NT2/D1 (cell line): ENCODE measurements around the gene DCLK1.

Experiments used
- SUZ12 ChIP-seq: IDR thresholded peaks from 2 replicates; pipeline ENCODE4 v1.6.1; 2011; ENCODE audit not compliant: insufficient read length, insufficient read depth; ENCODE audit errors: extremely low read depth
- YY1 ChIP-seq: IDR thresholded peaks from 2 replicates; pipeline ENCODE4 v1.6.1; 2011; ENCODE audit not compliant: insufficient read length, insufficient read depth
- ZNF274 ChIP-seq: IDR thresholded peaks from 2 replicates; pipeline ENCODE4 v1.6.1; 2011; ENCODE audit warnings: mild to moderate bottlenecking, low read depth, low read length

DNA sequence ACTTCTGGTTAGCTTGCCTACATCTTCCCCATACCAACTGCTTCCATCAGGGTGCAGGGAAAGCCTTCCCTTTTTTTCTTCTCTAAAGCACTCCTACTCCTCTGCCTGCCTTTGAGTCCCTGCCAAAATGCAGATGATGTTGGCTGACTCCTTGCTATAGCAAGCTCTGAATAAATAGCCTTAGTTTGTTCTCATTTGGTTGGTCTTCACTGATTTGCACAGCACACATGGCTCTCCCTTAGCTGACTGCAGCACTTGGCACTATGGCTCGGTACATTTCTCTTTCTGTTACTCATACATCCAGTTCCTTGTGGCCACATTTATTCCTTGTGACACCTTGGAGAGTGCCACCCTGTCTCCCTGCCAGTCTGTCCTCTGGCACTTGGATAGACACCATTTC, 249.8 kb downstream of the DCLK1 start:
- TF ChIP-seq SUZ12 (no peak), ZNF274 (no peak), YY1 (no peak)
